HEK293 (cell line): ENCODE measurements around the gene SNRPD2.
A peak's percentile ranks its signal among the peaks of the same experiment; 100 is the strongest.

Experiments
- CTCF ChIA-PET: fragments of 350-600 bp; formaldehyde crosslinking; extraction: SDS; loops from one replicate; lab custom pipeline; 2021; ENCODE audit warnings: antibody characterized with exemption; lab: Yijun Ruan, JAX
- POLR2A ChIA-PET: fragments of 300-600 bp; formaldehyde crosslinking; extraction: SDS; loops from one replicate; lab custom pipeline; 2020; ENCODE audit warnings: antibody characterized with exemption, inconsistent platforms; lab: Yijun Ruan, JAX
- H3K27ac ChIP-seq: fragments of 200-500 bp; sonication (Bioruptor generic); 2 replicates; pipeline ENCODE4 v1.5.1; 2014; ENCODE audit warnings: low read depth, low read length, control low read depth, inconsistent platforms; ENCODE audit errors: extremely low read depth
- H3K36me3 ChIP-seq, 2 experiments: fragments of 200-500 bp in 1 of 2; sonication (Bioruptor generic) in 1 of 2; 1 replicate in 1 of 2; 2 replicates in 1 of 2; pipeline ENCODE4 v1.5.1; 2014 to 2017; ENCODE audit warnings: inconsistent platforms in 2 of 2, low read length in 2 of 2; ENCODE audit not compliant: control insufficient read depth in 2 of 2, insufficient read depth in 1 of 2
- H3K4me1 ChIP-seq: fragments of 200-500 bp; sonication (Bioruptor generic); 2 replicates; pipeline ENCODE4 v1.5.1; 2014; ENCODE audit warnings: mild to moderate bottlenecking, low read length, inconsistent platforms; ENCODE audit not compliant: control insufficient read depth, insufficient read depth
- H3K4me3 ChIP-seq: 2 replicates; pipeline ENCODE4 v1.5.1; 2011; ENCODE audit warnings: low read depth, mild to moderate bottlenecking, control low read depth, low read length, moderate library complexity
- H3K9me3 ChIP-seq: fragments of 200-500 bp; sonication (Bioruptor generic); 2 replicates; pipeline ENCODE4 v1.5.1; 2014; ENCODE audit warnings: low read depth, low read length, inconsistent platforms; ENCODE audit not compliant: control insufficient read depth, insufficient read depth
- BCL11B ChIP-seq: fragments of 450-650 bp; formaldehyde crosslinking; IDR thresholded peaks from 2 replicates; pipeline ENCODE4 v1.5.1; 2016; ENCODE audit warnings: low read depth, missing biosample characterization, missing genetic modification characterization
- TCF7L2 ChIP-seq: IDR thresholded peaks from 2 replicates; pipeline ENCODE4 v1.6.1; 2011; ENCODE audit warnings: low read depth, mild to moderate bottlenecking, inconsistent platforms, low read length, moderate library complexity, borderline replicate concordance
- ZBTB11 ChIP-seq: fragments of 450-650 bp; formaldehyde crosslinking; conservative IDR thresholded peaks from 2 replicates; pipeline ENCODE4 v1.5.1; 2016; ENCODE audit warnings: low read depth, missing biosample characterization, missing genetic modification characterization
- ZBTB17 ChIP-seq: fragments of 450-650 bp; formaldehyde crosslinking; IDR thresholded peaks from 2 replicates; pipeline ENCODE4 v1.5.1; 2016; ENCODE audit warnings: missing biosample characterization, missing genetic modification characterization
- ZBTB48 ChIP-seq: fragments of 450-650 bp; formaldehyde crosslinking; IDR thresholded peaks from 2 replicates; pipeline ENCODE4 v1.5.1; 2016; ENCODE audit warnings: missing biosample characterization, missing genetic modification characterization
- ZBTB7A ChIP-seq: fragments of 450-650 bp; formaldehyde crosslinking; IDR thresholded peaks from 2 replicates; pipeline ENCODE4 v1.5.1; 2016; ENCODE audit warnings: low read depth, missing biosample characterization, missing genetic modification characterization
- ZNF157 ChIP-seq: fragments of 450-650 bp; formaldehyde crosslinking; IDR thresholded peaks from 2 replicates; pipeline ENCODE4 v1.5.1; 2016; ENCODE audit warnings: missing biosample characterization, missing genetic modification characterization
- ZNF16 ChIP-seq: fragments of 450-650 bp; formaldehyde crosslinking; IDR thresholded peaks from 2 replicates; pipeline ENCODE4 v1.5.1; 2016; ENCODE audit warnings: low read depth, missing biosample characterization, missing genetic modification characterization
- ZNF24 ChIP-seq: fragments of 450-650 bp; formaldehyde crosslinking; IDR thresholded peaks from 2 replicates; pipeline ENCODE4 v1.5.1; 2016; ENCODE audit warnings: missing biosample characterization, missing genetic modification characterization
- ZNF473 ChIP-seq: fragments of 450-650 bp; formaldehyde crosslinking; IDR thresholded peaks from 2 replicates; pipeline ENCODE4 v1.5.1; 2017; ENCODE audit warnings: missing biosample characterization, missing genetic modification characterization
- ZNF600 ChIP-seq: fragments of 450-650 bp; formaldehyde crosslinking; IDR thresholded peaks from 2 replicates; pipeline ENCODE4 v1.5.1; 2016; ENCODE audit warnings: missing biosample characterization, missing genetic modification characterization
- ZNF639 ChIP-seq: fragments of 450-650 bp; formaldehyde crosslinking; IDR thresholded peaks from 2 replicates; pipeline ENCODE4 v1.5.1; 2016; ENCODE audit warnings: missing biosample characterization, missing genetic modification characterization
- ZNF654 ChIP-seq: fragments of 450-650 bp; formaldehyde crosslinking; IDR thresholded peaks from 2 replicates; pipeline ENCODE4 v1.5.1; 2016; ENCODE audit warnings: low read depth, missing biosample characterization, missing genetic modification characterization
- ZNF701 ChIP-seq: fragments of 450-650 bp; formaldehyde crosslinking; IDR thresholded peaks from 2 replicates; pipeline ENCODE4 v1.5.1; 2016; ENCODE audit warnings: missing biosample characterization, missing genetic modification characterization
- ZNF776 ChIP-seq: fragments of 450-650 bp; formaldehyde crosslinking; IDR thresholded peaks from 2 replicates; pipeline ENCODE4 v1.5.0; 2017; ENCODE audit warnings: missing biosample characterization, missing genetic modification characterization, borderline replicate concordance
- ZNF792 ChIP-seq: fragments of 450-650 bp; formaldehyde crosslinking; IDR thresholded peaks from 2 replicates; pipeline ENCODE4 v1.5.1; 2016; ENCODE audit warnings: missing biosample characterization, missing genetic modification characterization
- ZSCAN23 ChIP-seq: fragments of 450-650 bp; formaldehyde crosslinking; IDR thresholded peaks from 2 replicates; pipeline ENCODE4 v1.5.1; 2016; ENCODE audit warnings: missing biosample characterization, missing genetic modification characterization
- TF ChIP-seq, protein P1 (sequence below): fragments of 450-650 bp; formaldehyde crosslinking; IDR thresholded peaks from 2 replicates; pipeline ENCODE4 v1.5.1; 2016; ENCODE audit warnings: missing biosample characterization, missing genetic modification characterization
- TF ChIP-seq, protein P2 (sequence below): fragments of 450-650 bp; formaldehyde crosslinking; IDR thresholded peaks from 2 replicates; pipeline ENCODE4 v1.5.1; 2016; ENCODE audit warnings: missing biosample characterization, missing genetic modification characterization, low read depth
- TF ChIP-seq, protein P3 (sequence below): fragments of 450-650 bp; formaldehyde crosslinking; IDR thresholded peaks from 2 replicates; pipeline ENCODE4 v1.5.1; 2016; ENCODE audit warnings: missing biosample characterization, missing genetic modification characterization

SNRPD2 gene

GRCh38 chr19:45716359-45717130, 24.8 kb upstream of the SNRPD2 start (continued):
- TF ChIP-seq, protein P1, sequence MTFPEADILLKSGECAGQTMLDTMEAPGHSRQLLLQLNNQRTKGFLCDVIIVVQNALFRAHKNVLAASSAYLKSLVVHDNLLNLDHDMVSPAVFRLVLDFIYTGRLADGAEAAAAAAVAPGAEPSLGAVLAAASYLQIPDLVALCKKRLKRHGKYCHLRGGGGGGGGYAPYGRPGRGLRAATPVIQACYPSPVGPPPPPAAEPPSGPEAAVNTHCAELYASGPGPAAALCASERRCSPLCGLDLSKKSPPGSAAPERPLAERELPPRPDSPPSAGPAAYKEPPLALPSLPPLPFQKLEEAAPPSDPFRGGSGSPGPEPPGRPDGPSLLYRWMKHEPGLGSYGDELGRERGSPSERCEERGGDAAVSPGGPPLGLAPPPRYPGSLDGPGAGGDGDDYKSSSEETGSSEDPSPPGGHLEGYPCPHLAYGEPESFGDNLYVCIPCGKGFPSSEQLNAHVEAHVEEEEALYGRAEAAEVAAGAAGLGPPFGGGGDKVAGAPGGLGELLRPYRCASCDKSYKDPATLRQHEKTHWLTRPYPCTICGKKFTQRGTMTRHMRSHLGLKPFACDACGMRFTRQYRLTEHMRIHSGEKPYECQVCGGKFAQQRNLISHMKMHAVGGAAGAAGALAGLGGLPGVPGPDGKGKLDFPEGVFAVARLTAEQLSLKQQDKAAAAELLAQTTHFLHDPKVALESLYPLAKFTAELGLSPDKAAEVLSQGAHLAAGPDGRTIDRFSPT (tag by site-specific recombination), result no peak
- TF ChIP-seq ZNF473 (tag by site-specific recombination) (no peak), ZNF600 (tag by site-specific recombination) (peak; percentile 64), ZNF157 (tag by site-specific recombination) (no peak)
- TF ChIP-seq, protein P2, sequence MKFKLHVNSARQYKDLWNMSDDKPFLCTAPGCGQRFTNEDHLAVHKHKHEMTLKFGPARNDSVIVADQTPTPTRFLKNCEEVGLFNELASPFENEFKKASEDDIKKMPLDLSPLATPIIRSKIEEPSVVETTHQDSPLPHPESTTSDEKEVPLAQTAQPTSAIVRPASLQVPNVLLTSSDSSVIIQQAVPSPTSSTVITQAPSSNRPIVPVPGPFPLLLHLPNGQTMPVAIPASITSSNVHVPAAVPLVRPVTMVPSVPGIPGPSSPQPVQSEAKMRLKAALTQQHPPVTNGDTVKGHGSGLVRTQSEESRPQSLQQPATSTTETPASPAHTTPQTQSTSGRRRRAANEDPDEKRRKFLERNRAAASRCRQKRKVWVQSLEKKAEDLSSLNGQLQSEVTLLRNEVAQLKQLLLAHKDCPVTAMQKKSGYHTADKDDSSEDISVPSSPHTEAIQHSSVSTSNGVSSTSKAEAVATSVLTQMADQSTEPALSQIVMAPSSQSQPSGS, result no peak

DNA sequence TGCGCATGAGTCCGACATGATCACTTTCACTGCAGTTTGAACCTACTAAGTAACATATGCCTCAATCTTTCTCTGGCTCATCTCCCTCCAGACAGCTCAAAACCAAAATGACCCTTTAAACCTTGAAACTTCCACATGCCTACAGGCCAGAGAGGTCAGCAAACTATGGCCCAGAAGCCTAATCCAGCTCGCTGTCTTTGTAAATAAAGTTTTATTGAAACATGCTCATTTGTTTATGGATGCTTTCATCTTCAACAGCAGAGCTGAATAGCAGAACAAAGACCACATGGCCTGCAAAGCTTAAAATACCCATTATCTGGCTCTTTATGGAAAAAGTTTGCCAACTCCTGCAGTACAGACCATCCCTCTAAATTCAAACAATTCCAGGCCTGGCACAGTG, 23.4 kb upstream of the SNRPD2 start:
- CTCF ChIA-PET, result interaction anchor here (1.1 to 7.7 kb wide), 5 partner anchors 8 to 55 kb away, joined by 4 to 64 read pairs (median 5); partner anchors contain the start of genes QPCTL, SIX5 and SNRPD2
- H3K4me1 ChIP-seq, result peaks cover 19% of the 10 kb centered on the region
- POLR2A ChIA-PET, result interaction anchor here (0.6 to 6.5 kb wide), 5 partner anchors 16 to 280 kb away, joined by 3 to 133 read pairs (median 6); partner anchors contain the start of genes CCDC61, FBXO46, QPCTL and SIX5
- H3K4me3 ChIP-seq, result no peak overlapping the region
- H3K27ac ChIP-seq, result no peak overlapping the region; the same call in 1 of the 2 replicates
- H3K9me3 ChIP-seq, result no peaks in the 10 kb centered on the region
- peaks cover 14 to 34% of the 10 kb centered on the region in 2 experiments; a peak in 2 of 3 replicates for H3K36me3 ChIP-seq
- TF ChIP-seq ZBTB7A (tag by site-specific recombination), result no peak
- no peak for TF ChIP-seq ZNF16
- no peak for TF ChIP-seq ZNF639
- no peak for TF ChIP-seq ZNF776 (tag by site-specific recombination)
- no peak for TF ChIP-seq ZBTB17 (tag by site-specific recombination)
- TF ChIP-seq ZNF701, result no peak
- no peak for TF ChIP-seq ZBTB11 (tag by site-specific recombination)
- no peak for TF ChIP-seq ZSCAN23 (tag by site-specific recombination)
- TF ChIP-seq BCL11B (tag by site-specific recombination), result no peak
- no peak for TF ChIP-seq TCF7L2
- TF ChIP-seq ZNF24 (tag by site-specific recombination), result no peak
- TF ChIP-seq ZNF792 (tag by site-specific recombination), result no peak
- TF ChIP-seq, protein P3, sequence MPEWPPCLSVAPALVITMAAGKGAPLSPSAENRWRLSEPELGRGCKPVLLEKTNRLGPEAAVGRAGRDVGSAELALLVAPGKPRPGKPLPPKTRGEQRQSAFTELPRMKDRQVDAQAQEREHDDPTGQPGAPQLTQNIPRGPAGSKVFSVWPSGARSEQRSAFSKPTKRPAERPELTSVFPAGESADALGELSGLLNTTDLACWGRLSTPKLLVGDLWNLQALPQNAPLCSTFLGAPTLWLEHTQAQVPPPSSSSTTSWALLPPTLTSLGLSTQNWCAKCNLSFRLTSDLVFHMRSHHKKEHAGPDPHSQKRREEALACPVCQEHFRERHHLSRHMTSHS (tag by site-specific recombination), result no peak
- no peak for TF ChIP-seq ZBTB48 (tag by site-specific recombination)
- TF ChIP-seq ZNF654 (tag by site-specific recombination), result no peak
